ENCODE results near the gene SETMAR.

DNA sequence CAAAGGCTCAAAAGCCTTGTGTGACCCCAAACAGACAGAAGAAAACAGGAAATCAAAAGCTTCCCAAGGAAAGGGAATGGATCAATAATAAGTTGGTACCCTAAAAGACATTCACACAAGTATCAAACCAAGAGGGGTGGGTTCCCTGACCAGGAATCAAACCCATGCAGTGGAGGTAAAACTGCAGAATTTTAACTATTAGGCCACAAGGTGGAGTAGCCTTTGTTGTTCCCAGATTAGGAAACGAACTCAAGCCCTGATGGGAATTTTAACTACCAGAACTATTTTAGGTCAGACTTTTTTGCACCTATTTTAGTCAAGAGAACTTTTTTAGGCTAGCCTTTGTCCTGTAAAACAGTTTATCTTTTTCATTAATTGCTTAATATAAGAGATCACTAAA, 31.4 kb downstream of the SETMAR start:
- TF ChIP-seq, protein P1, sequence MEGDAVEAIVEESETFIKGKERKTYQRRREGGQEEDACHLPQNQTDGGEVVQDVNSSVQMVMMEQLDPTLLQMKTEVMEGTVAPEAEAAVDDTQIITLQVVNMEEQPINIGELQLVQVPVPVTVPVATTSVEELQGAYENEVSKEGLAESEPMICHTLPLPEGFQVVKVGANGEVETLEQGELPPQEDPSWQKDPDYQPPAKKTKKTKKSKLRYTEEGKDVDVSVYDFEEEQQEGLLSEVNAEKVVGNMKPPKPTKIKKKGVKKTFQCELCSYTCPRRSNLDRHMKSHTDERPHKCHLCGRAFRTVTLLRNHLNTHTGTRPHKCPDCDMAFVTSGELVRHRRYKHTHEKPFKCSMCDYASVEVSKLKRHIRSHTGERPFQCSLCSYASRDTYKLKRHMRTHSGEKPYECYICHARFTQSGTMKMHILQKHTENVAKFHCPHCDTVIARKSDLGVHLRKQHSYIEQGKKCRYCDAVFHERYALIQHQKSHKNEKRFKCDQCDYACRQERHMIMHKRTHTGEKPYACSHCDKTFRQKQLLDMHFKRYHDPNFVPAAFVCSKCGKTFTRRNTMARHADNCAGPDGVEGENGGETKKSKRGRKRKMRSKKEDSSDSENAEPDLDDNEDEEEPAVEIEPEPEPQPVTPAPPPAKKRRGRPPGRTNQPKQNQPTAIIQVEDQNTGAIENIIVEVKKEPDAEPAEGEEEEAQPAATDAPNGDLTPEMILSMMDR (IDR thresholded peaks at IDR 0.05) = no peak
- TF ChIP-seq POLR2A (IDR thresholded peaks at IDR 0.05) = no peak
